ENCODE measurements around the gene ABCA3.

DNA sequence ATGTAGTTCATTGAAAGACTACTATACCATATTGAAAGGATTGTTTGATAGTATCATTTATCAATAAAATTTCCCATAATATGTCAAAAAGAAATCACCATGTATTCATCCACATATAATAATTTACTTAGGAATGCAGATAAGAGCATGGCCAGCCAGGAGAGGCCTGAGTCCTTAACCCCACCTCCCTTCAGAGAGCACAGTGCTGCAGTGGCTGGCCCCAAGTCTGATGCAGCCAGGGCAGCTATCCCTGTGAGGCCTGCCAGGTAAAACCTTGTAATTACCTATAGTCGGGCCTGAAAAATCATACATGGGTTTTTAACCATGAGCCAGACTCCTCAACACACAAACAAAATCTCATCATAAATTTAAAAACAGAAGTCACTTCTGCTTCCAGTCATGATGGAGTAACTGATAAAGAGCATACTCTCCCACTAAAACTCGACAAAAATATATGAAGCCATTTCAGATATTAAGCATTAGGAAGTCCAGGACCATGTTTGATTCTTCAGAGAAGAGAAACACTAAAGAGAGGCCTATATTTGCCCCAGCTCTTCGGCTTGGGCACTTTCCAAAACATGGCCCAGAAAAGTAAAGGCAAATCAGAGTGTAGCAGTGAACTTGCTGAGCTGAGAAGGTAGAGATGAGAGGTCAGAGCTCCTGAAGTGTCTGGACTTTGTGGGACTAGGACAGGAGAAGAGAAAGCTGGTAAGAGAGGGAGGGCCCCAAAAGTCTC, 47.8 kb upstream of the ABCA3 start:
- TF ChIP-seq, protein P1, sequence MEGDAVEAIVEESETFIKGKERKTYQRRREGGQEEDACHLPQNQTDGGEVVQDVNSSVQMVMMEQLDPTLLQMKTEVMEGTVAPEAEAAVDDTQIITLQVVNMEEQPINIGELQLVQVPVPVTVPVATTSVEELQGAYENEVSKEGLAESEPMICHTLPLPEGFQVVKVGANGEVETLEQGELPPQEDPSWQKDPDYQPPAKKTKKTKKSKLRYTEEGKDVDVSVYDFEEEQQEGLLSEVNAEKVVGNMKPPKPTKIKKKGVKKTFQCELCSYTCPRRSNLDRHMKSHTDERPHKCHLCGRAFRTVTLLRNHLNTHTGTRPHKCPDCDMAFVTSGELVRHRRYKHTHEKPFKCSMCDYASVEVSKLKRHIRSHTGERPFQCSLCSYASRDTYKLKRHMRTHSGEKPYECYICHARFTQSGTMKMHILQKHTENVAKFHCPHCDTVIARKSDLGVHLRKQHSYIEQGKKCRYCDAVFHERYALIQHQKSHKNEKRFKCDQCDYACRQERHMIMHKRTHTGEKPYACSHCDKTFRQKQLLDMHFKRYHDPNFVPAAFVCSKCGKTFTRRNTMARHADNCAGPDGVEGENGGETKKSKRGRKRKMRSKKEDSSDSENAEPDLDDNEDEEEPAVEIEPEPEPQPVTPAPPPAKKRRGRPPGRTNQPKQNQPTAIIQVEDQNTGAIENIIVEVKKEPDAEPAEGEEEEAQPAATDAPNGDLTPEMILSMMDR (IDR thresholded peaks at IDR 0.05) = no peak
- TF ChIP-seq EZH2 (IDR thresholded peaks at IDR 0.05; ENCODE audit: borderline replicate concordance, insufficient read depth, low read depth, low read length, poor library complexity, severe bottlenecking) = no peak

Measured in B cell (primary cell).